Measurements from ENCODE around the gene UBE2E2.

The UBE2E2 gene

GRCh38 chr3:23489300-23490158 is 286.4 kb downstream of the UBE2E2 start:
- no peak for DNase-seq

DNA sequence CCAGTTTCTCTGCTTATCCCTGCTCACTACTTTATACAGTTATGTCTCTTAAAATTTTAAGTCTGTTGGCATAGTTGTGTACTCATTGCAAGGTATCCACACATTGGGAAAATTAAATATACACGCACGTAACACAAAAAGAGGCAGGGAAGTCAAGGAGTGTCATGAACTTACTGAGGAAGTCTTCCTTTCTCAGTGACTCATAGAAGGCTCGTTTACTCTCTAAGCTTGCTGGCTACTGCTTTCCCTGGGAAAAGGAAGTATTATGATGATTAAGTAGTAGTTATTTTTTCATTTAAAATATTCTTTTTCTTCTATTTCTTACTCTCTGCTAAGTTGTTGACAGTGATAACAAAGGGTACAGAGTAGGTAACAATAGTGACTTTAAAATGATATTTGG is 287.3 kb downstream of the UBE2E2 start:
- no peak for DNase-seq

- no peak for DNase-seq
Observed at GRCh38 chr3:23492057-23492456, 288.9 kb downstream of the UBE2E2 start.

DNA sequence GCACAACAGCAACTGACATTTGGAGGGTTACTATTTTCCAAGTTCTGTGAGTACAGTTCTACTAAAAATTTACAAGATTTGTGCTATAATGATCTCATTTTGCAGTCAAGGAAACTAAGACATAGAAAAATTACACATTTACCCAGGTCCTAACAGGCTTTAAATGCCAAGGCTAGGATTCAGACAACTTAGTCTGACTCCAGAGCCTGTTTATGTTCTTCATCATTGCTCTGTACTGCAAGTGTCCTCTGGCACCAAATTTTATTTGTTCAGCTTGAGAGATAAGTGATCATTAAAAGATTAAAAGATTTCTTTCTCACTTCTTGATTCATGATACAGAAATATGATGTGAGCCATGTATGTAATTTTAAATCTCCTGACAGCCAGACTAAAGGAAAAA is 290.8 kb downstream of the UBE2E2 start:
- DNase-seq = no peak

DNA sequence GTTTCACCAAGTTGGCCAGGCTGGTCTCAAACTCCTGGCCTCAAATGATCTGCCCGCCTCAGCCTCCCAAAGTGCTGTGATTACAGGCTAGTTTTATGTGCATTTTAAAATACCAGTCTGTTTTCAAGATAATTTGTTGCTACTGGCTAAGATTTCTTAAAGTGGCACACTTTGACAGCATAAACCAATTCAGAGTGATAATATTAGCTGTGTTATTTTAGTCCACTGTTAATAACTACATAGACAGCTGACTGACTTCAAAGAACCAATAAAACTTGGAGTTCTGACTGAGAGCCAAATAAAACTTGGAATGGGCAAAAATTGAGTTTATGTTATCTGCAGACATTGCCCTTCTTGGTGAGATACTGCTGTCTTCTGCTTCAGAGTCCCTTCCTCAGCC is 291.8 kb downstream of the UBE2E2 start:
- no peak for DNase-seq

- no peak for DNase-seq
Observed at GRCh38 chr3:23495507-23495906, 292.4 kb downstream of the UBE2E2 start.

DNA sequence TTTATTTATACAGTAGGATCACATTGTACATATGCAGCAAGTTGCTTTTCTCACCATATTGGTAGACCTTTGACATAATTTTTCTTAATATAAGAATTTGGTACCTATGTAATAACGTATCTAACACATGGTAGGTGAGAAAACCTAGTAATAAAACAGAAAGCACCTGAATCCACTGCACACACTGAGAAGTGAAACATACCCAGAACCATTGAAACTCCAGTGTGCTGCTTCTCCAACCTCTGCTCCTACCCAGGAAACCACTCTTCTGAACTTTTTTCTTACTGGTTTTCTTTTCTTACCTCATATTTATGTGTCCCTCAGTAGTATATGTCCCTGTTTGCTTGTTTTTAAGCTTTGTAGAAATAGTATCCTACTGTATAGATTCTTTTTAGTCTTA is 293.0 kb downstream of the UBE2E2 start:
- DNase-seq = no peak

DNA sequence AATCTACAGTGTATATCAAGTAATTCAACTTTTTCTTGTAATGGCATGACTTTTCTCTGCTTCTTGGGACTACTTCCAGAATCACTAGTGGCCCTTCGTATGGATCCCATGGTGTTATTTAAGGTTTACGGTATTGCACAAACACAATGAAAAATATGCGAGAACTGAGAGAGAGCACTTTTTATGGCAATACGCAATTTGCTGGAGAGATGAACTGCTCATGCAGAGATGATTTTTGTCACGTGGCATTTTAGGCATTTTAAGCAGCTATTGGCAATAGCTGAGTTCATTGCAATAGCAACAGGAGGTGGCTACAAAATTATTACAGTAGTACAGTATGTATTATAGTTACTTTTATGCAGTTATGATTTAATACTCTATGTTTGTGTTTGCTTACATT is 294.0 kb downstream of the UBE2E2 start:
- DNase-seq = no peak

DNA sequence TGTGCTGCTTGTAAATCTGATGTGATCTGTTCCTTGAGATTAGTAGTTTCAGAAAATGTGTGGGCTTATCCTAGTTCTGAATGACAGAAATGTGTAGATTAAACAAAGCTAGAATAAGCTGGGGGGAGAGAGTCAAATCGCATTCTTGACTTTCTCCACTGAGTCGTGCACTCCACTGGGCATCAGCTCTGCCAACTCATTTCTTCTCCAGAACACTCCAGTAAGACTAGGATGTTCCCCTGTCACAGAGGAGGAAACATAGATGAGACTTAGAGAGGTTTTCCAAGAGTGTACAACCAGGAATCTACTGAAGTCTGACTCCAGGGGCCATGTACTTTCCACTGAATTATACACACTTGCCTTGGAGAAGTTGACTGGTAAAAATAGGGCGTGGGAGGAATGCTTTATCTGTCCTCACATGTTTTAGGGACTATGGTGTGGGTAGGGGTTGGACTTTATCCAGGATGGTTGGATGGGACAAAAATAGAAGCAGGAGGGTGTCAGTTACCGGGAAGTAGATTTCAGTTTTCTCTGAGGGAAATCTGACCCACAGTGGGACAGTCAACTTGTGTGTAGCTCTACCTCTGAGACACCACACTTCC is 298.2 kb downstream of the UBE2E2 start:
- no peak for DNase-seq

DNA sequence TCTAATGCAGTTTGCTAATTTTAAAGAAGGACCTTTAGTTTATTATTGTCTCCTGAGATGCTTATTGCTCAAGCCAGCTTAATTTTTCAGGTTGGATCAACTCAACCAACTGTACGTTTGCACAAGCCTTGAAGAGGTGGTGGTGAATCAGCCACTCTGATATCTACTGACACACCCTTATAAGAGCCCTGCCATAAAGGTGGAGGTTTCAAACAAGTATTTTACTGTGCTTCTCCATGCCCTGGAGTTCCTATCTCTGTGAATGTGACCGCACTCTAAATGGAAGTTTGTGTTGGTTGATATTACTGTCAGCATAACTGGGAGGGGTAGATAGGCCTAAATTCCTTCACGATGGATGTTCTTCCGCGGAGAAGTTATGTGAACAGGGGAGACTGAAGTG is 305.3 kb downstream of the UBE2E2 start:
- no peak for DNase-seq

- DNase-seq = no peak
Observed at GRCh38 chr3:23518441-23518840, 315.3 kb downstream of the UBE2E2 start.

DNA sequence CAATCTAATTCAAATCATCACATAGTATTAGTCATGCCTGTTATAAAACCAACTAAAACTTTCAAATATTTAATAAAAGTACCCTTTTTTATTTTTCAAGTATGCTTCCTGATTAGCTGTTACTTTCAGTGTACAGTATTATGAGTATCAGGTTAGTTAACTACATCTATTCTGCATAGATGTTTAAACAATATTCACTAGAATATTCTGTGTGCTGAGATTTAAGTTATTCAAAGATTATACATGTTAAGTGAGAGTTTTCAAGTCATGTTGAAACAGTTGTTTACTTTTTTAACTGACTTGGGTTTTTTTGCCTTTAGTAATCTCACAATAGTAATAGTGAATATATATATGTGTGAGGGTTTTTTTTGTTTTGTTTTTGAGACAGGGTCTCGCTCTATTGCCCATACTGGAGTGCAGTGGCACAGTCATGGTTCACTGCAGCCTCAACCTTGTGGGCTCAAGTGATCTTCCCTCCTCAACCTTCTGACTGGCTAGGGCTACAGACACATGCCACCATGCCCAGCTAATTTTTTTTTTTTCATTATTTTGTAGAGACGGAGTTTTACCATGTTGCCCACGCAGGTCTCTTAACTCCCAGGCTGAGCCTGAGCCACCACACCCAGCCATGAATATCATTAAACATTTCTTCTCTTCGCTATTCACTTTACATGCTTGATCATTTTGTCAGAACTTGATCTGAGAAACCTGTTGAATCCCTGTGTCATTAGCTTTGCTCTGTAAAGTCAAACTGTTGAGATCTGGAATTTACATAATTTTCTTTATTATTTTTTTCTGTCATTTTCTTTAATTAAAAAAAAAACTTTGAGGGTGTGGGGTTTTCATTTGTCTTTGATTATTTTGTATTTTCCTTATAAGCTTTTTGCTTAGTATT is 316.4 kb downstream of the UBE2E2 start:
- DNase-seq = no peak

GRCh38 chr3:23527326-23527725 is 324.2 kb downstream of the UBE2E2 start:
- no peak for DNase-seq

- no peak for DNase-seq
Observed at GRCh38 chr3:23533596-23533995, 330.5 kb downstream of the UBE2E2 start.

- no peak for DNase-seq
Observed at GRCh38 chr3:23533996-23534395, 330.9 kb downstream of the UBE2E2 start.

DNA sequence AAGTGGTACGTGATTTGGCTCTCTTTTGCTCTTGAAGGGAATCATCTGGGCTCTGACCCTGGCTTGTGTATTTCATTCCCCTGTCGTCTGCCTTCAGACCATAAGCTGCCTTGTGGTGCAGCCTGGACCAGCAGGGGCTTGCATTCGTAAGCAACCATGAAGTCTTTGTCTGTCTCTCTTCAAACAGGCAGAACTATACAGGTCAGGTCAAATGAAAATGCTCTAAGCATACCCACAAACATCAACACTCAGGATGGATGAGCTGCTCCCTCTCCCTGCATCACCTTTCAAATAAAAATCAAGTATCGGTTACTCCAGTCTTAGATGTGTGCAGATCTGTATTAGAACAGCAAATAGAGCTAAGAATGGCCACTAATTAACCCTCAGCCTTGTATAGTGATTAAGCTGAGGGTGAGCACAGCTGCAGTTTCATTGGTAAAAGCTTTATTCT is 334.0 kb downstream of the UBE2E2 start:
- DNase-seq = no peak

- DNase-seq = no peak
Observed at GRCh38 chr3:23539185-23539584, 336.1 kb downstream of the UBE2E2 start.

- no peak for DNase-seq
Observed at GRCh38 chr3:23540600-23540999, 337.5 kb downstream of the UBE2E2 start.

DNA sequence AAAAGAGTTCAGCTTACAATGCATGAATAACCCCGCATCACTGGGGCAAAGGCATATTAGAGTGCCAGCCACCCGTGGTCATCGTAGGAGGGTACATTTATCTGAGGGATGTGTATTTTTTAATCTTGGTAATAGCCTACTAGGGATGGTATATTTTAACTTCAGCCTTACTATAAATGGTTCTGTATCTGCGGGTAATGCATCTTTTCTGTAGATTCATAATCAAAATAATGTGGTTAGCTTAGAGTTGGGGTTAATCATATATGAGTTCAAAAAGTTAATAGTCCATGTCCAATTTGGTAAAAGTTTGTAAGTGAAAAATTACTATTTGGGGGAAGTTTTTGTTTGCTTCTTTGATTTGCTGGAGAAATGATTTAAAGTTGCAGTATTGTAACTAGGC is 339.0 kb downstream of the UBE2E2 start:
- no peak for DNase-seq

DNA sequence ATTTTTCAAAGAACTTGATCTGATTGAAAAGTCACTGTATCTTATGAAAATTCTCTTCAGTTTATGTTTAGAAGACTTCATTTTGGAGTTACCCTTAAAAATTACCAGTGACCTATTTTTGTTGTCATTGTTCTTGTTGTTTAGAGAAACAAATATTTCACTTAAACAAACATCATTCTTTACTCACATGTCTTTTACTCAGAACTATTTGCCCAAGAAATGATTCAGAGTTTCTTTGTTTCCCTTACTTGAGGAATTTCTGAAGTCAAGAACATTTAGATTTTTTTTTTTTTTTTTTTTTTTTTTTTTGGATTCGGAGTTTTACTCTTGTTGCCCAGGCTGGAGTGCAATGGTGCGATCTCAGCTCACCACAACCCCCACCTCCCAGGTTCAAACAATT is 343.1 kb downstream of the UBE2E2 start:
- DNase-seq = no peak

- DNase-seq = no peak
Observed at GRCh38 chr3:23547905-23548650, 345.0 kb downstream of the UBE2E2 start.

DNA sequence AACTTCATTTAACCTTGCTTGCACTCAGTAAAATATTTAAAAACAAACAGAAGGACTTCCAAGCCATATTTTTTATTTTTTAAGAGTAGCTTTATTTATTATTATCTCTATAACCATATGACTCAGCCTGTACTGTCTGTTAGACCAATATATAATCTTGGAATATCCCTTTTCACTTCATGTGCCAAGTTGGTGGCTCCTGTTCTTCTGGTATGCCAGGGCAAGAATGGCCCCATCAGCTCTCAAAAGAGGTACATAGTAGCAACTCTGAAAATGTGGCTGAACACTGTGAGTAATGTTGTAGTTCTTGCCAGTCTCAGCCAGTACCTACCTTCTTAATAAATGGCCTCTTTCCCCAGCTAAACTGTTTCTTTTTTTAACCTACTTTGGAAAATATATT is 345.6 kb downstream of the UBE2E2 start:
- no peak for DNase-seq

All from DMS79 (cell line).